Raji (cell line): Measurements from ENCODE around the gene GTF3C5.

Experiments used
- POLR2A ChIP-seq: IDR thresholded peaks from 2 replicates; pipeline ENCODE4 v1.6.1; 2011; ENCODE audit warnings: low read depth, low read length, control low read depth; ENCODE audit not compliant: insufficient read depth

GTF3C5 gene

DNA sequence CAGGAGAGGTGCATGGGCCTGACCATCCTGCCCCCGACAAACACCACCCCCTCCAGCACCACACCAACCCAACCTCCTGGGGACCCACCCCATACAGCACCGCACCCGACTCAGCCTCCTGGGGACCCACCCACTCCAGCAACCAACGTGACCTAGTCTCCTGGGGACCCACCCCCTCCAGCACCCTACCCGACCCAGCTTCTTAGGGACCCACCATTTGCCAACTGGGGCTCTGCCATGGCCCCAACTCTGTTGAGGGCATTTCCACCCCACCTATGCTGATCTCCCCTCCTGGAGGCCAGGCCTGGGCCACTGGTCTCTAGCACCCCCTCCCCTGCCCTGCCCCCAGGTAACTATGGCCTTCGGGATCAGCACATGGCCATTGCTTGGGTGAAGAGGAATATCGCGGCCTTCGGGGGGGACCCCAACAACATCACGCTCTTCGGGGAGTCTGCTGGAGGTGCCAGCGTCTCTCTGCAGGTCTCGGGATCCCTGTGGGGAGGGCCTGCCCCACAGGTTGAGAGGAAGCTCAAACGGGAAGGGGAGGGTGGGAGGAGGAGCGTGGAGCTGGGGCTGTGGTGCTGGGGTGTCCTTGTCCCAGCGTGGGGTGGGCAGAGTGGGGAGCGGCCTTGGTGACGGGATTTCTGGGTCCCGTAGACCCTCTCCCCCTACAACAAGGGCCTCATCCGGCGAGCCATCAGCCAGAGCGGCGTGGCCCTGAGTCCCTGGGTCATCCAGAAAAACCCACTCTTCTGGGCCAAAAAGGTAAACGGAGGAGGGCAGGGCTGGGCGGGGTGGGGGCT is 35.6 kb downstream of the GTF3C5 start:
- no peak for TF ChIP-seq POLR2A

DNA sequence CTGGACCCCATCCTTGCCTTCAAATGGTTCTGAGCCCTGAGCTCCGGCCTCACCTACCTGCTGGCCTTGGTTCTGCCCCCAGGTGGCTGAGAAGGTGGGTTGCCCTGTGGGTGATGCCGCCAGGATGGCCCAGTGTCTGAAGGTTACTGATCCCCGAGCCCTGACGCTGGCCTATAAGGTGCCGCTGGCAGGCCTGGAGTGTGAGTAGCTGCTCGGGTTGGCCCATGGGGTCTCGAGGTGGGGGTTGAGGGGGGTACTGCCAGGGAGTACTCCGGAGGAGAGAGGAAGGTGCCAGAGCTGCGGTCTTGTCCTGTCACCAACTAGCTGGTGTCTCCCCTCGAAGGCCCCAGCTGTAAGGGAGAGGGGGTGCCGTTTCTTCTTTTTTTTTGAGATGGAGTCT is 36.2 kb downstream of the GTF3C5 start:
- no peak for TF ChIP-seq POLR2A

DNA sequence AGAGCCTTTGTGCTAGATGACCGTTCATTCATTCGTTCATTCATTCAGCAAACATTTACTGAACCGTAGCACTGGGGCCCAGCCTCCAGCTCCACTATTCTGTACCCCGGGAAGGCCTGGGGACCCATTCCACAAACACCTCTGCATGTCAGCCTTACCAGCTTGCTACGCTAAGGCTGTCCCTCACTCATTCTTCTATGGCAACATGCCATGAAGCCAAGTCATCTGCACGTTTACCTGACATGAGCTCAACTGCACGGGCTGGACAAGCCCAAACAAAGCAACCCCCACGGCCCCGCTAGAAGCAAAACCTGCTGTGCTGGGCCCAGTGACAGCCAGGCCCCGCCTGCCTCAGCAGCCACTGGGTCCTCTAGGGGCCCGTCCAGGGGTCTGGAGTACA is 37.0 kb downstream of the GTF3C5 start:
- TF ChIP-seq POLR2A, result no peak

DNA sequence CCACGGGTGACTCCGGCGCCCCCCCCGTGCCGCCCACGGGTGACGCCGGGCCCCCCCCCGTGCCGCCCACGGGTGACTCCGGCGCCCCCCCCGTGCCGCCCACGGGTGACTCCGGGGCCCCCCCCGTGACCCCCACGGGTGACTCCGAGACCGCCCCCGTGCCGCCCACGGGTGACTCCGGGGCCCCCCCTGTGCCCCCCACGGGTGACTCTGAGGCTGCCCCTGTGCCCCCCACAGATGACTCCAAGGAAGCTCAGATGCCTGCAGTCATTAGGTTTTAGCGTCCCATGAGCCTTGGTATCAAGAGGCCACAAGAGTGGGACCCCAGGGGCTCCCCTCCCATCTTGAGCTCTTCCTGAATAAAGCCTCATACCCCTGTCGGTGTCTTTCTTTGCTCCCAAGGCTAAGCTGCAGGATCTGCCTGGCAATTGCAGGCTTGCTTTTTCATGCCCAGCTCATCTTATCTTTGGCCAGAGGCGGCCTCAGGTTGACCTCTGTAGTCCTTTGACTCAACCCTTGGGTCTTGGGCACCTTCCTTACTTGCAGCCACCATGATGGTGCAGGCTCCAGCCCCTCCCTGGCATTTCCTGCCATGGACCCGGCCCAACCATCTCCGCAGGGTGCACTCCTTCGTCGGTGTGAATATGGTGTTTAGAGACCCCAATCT is 40.8 kb downstream of the GTF3C5 start:
- TF ChIP-seq POLR2A, result no peak

DNA sequence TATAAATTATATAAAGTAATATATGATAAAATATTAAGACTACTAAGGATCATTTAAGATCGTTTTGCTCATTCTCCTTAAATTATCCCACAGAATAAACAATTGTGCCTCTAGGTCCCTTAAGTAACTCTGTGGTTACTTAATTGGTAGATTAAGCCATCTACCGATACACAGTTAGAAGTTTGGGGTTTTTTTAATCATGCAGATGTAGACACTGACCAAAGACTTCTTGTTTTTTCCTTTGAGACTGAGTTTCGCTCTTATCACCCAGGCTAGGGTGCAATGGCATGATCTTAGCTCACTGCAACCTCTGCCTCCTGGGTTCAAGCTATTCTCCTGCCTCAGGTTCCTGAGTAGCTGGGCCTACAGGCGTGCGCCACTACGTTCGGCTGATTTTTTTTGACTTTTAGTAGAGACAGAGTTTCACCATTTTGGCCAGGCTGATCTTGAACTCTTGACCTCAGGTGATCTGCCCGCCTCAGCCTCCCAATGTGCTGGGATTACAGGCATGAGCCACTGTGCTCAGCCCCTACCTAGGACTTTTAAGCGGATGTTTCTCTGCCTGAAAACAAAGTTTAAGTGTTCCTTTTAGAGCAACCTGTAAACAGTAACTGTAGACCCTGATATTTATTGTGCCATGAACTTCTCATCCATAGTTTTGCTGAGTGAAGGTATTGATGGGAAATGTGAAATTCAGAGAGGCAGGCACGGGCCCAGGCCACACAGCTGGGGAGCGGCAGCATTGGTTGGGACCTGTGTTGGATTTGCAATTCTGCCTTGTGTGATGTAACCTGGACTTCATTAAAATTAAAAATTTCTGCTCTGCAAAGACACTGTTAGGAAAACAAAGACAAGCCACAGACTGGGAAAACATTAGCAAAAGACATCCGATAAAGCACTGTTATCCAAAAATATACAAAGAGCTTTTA is 42.6 kb downstream of the GTF3C5 start:
- TF ChIP-seq POLR2A, result no peak

DNA sequence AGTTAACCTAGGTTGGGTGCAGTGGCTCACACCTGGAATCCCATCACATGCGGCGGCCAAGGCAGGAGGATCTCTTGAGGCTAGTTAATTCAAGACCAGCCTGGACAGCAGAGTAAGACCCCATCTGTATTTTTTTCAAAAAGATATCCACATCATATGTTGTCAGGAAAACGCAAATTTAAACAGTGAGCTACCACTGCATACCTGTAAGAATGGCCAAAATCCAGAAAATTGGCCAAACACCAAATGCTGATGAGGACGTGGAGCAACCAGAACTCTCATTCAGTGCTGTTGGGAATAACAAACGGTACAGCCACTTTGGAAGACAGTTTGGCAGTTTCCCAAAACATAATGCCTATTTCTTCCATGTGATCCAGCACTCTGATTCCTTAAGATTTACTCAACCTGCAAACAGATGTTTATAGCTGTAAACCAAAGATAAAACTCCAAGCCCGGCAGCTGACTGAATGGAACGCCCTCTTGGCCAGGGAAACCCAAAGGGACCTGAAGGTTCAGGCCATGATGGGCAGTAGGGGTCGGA is 43.4 kb downstream of the GTF3C5 start:
- TF ChIP-seq POLR2A, result no peak

DNA sequence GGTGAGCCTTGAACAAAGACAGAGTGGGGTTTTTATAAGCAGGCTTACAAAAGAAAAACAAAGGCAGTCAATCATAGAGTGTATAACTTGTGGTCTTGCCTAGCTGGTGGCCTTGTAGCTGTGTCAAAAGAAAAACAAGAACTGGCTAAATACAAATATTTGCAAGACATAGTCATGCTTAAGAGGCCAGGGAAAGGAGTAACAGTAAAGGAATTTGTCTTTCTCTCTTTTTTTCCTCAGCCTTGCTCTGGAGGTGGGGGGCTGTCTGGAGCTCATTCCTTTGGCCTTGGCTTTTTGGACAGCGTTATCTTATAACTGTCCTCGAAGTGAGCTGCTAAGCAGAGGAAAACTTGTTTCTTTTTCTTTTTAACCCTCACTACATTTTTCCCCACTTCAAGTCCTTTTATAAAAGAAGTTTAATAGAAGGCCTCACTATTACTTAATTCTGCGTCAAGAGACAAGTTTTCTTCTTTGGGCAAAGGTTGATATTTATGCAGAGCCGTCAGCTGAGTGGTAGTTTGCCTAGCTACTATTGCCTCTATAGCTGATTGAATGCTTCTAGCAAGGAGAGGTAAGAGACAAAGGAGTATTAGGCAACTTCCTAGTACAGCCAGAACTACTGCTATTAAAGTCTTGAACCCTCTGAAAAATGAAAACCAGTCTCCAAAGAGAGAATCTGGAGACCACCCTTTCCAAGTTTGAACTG is 45.3 kb downstream of the GTF3C5 start:
- TF ChIP-seq POLR2A, result no peak

DNA sequence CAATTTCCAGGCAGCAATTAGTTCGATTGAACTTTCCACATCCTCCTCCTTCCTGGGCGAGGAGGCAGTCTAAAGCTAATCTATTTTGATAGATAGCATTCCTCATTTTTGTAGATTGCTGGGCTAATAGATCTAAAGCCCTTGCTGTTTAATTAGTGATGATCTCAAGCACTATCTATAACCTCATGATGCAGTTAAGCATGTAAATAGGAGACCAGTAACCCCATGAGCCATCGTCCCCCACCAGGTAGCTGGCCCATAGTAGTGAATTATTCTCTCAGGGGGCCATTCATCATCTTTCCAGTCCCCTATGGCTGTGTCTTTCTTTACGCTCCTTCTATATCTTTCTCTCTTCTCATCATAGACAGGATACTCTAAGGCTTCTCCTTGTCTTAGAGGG is 45.9 kb downstream of the GTF3C5 start:
- no peak for TF ChIP-seq POLR2A

DNA sequence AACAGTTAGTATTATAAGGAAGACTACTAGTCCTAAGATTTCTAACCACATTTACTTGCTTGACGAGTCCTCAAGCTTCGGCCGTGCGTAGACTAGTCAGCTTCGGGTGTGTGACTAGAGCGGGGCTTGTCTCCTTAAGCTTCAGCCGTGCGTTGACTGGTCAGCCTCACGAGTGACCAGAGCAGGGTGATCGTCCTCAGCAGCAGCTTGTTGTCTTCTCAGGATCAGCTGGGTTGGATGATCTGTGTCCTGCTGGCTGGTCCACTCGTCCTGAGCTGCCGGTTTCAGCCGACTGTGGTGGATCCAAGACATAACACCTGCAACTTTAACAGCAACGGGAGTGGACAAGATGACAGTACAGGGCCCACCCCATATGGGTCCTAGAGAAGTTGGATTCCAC is 47.7 kb downstream of the GTF3C5 start:
- TF ChIP-seq POLR2A, result no peak

DNA sequence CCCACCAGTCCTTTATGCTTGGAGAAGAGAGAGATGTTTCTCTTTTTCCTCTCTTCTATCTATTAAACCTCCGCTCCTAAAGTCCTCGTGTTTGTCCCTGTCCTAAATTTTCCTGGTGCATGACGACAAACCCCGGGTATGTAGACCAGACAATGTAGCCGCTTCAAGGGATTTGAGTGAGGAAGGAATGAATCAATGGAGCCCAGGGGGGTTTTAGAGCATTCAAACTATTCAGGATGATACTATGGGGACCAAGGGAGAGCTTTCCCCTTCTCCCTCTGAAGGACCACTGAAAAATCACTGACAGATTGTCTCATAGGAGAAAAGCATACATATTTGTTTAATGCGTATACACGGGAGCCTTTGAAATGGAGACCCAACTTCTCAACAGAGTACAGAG is 49.4 kb downstream of the GTF3C5 start:
- no peak for TF ChIP-seq POLR2A

GRCh38 chr9:133086894-133087293 is 56.1 kb downstream of the GTF3C5 start:
- TF ChIP-seq POLR2A, result no peak

DNA sequence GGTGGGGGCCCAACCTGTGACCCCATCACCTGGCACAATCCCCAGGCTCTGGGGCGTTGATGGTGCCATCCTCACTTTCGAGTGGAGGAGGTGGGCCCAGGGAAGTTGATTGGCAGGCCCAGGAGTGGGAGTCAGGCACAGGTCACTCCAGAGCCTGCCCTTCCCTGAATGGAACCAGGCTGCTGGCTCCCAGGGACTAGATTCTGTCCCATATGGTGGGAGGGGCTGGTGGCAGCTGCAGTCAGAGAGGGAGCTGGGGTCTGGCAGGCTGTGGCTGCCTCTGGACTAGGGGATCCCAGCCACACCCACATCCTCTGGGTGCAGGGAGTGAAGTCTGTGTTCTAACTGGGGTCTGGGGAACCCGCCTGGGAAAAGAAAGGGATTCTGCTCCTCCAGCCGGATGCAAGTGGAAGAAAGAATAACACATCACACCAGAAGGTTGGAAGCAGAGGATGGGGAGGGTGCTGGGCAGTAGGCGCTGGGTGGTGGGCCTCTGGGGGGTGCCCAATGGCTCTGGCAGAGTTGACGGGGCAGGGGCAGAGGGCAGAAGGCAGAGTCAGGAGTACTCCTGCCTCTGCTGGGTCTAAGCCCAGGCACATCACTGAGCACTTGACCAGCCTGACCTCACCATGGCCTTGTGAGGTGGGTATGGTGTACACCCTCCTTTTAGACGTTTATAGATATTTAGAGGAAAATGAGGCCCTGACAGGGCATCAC is 56.8 kb downstream of the GTF3C5 start:
- no peak for TF ChIP-seq POLR2A

DNA sequence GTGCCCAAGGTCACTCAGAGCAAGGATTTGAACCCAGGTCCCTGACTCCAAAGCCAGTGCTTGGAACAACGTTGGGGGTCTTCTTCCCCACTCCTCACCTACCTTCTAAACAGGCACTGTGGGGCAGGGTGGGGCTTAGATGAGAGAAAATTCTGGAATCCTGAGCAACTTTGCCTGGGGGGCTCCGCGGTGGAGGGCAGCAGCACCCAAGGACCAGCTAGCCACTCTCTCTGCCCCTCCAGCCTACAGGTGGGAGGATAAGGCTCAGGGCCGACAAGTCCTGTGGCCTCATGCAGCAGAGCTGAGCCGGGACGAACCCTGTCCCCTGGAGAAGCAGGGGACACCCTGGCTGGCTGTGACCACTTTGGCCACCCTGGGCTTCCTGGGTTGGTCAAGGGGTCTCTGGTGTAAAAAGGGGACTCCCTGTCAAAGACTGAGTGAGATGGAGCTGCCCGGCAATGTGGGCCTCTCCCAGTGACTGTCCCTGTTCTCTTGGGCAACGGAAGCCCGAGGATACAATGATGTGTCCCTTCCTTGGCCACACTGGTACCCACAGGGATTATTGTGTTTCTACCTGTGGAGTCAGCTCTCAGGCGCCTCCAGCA is 57.5 kb downstream of the GTF3C5 start:
- no peak for TF ChIP-seq POLR2A

DNA sequence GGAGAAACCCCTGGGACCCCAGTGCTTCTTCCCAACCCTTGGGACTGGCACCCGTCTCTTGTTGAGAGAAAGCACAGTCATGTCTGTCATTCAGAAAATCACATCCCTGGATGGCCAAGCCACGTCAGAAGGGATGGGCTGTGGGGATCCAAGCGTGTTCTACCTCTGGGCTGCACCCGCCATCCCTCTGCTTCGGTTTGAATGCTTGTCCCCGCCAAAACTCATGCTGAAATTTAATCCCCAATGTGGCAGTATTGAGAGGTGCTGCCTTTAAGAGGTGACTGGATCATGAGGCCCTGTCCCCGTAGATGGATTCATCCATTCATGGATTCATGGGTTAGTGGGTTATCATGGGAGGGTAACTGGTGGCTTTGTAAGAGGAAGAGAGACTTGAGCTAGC is 58.0 kb downstream of the GTF3C5 start:
- TF ChIP-seq POLR2A, result no peak
